C4-2B (cell line): Measurements from ENCODE around the gene CLPSL1.

ENCODE experiments used
- ZFX ChIP-seq: fragments of 450-650 bp; IDR thresholded peaks from 2 replicates; pipeline ENCODE4 v1.6.1; 2017
- TF ChIP-seq, protein P1 (sequence below): fragments of 450-650 bp; conservative IDR thresholded peaks from 2 replicates; pipeline ENCODE4 v1.5.1; 2017; ENCODE audit warnings: mild to moderate bottlenecking

DNA sequence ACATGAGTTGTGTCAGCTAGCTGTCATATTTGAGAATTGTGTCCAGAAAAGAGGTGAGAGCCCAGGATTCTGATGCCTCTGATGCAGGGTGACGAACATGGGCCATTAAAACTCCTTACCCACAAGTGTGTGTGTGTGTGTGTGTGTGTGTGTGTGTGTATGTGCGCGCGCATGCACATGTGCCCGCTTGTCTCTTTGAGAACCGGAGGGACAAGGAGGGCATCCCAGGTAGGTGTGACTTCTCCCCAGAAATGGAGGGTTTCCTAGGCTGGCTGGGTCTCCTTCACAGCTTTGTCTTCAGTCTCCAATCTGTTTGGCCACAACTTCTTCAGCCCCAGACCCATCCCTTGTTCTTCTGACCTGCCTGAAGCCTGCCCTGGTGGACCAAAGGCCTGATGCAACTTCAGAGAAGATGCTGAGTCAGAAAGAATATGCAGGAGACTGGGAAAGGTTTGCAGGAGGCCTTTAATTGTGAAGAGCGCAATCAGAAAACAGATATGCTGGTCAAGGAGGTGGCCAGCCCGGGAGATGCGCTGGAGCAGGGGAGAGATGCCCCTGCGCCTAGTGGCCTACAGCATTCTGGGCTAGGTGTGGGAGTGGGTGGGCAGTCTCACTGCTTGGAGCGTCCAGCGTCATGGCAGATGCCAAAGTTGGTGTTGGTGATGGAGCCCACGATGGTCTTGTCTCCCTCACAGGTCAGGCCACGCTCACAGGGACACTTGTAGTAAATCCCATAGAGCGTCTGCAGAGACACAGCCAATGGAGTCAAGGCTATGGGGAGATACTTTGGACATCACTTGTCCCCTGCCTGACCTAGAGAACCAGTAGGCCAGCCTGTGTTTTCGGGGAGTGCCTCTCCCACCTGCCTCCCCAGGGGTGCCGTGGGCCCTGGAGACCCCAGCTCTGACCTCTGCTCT lies 14.0 kb downstream of the CLPSL1 start:
- TF ChIP-seq, protein P1, sequence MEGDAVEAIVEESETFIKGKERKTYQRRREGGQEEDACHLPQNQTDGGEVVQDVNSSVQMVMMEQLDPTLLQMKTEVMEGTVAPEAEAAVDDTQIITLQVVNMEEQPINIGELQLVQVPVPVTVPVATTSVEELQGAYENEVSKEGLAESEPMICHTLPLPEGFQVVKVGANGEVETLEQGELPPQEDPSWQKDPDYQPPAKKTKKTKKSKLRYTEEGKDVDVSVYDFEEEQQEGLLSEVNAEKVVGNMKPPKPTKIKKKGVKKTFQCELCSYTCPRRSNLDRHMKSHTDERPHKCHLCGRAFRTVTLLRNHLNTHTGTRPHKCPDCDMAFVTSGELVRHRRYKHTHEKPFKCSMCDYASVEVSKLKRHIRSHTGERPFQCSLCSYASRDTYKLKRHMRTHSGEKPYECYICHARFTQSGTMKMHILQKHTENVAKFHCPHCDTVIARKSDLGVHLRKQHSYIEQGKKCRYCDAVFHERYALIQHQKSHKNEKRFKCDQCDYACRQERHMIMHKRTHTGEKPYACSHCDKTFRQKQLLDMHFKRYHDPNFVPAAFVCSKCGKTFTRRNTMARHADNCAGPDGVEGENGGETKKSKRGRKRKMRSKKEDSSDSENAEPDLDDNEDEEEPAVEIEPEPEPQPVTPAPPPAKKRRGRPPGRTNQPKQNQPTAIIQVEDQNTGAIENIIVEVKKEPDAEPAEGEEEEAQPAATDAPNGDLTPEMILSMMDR = no peak
- TF ChIP-seq ZFX = no peak
